GM12872 (cell line): ENCODE data around the gene CELF1.

Source experiments
- TF ChIP-seq, protein P1 (sequence below): IDR thresholded peaks from 3 replicates; pipeline ENCODE4 v1.5.1; 2011; ENCODE audit warnings: low read depth, mild to moderate bottlenecking, low read length, moderate library complexity; ENCODE audit not compliant: insufficient read depth

CELF1 gene

GRCh38 chr11:47506795-47507562 is 46.0 kb downstream of the CELF1 start:
- TF ChIP-seq, protein P1, sequence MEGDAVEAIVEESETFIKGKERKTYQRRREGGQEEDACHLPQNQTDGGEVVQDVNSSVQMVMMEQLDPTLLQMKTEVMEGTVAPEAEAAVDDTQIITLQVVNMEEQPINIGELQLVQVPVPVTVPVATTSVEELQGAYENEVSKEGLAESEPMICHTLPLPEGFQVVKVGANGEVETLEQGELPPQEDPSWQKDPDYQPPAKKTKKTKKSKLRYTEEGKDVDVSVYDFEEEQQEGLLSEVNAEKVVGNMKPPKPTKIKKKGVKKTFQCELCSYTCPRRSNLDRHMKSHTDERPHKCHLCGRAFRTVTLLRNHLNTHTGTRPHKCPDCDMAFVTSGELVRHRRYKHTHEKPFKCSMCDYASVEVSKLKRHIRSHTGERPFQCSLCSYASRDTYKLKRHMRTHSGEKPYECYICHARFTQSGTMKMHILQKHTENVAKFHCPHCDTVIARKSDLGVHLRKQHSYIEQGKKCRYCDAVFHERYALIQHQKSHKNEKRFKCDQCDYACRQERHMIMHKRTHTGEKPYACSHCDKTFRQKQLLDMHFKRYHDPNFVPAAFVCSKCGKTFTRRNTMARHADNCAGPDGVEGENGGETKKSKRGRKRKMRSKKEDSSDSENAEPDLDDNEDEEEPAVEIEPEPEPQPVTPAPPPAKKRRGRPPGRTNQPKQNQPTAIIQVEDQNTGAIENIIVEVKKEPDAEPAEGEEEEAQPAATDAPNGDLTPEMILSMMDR, result no peak

GRCh38 chr11:47506373-47506772 is 46.6 kb downstream of the CELF1 start:
- TF ChIP-seq, protein P1, result no peak

- TF ChIP-seq, protein P1, result no peak
Observed at GRCh38 chr11:47504910-47505309, 48.0 kb downstream of the CELF1 start.

DNA sequence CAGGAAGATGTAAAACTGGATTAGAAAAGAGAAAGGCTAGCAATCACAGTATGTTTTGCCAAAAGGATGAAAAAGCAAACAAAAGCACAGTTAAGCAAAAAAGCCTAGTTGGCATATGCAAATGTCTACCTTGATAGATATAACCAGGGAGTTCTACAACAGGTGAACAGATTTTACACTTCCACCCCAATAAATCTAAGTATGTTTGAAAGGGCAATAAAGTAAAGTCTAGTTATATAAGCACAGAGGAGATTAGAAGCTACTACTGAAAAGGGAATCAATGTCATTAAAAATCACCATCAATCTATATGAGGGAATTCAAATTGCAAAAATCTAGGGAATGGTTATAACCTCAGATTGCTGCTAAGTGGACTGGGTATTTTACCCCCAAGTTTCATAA is 49.7 kb downstream of the CELF1 start:
- TF ChIP-seq, protein P1, result no peak

DNA sequence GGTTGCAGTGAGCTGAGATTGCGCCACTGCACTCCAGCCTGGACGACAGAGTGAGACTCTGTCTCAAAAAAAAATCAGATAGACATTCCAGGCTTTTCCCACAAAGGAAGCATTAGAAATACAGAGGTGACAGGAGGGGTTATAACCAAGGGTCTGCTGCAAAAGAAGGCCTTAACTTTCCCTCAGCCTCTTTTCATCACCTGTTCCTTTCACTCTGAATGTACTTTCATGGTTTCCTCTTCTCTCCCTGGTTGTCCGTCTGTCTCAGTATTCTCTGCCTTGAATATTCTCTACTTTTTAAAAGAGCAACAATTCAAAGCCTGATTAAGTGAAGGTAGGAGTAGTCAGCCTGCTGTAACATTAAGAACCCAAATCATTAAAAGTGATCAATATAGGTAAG is 50.2 kb downstream of the CELF1 start:
- TF ChIP-seq, protein P1, result no peak

GRCh38 chr11:47501101-47501500 is 51.8 kb downstream of the CELF1 start:
- TF ChIP-seq, protein P1, result no peak

- TF ChIP-seq, protein P1, result no peak
Observed at GRCh38 chr11:47500121-47500520, 52.8 kb downstream of the CELF1 start.

DNA sequence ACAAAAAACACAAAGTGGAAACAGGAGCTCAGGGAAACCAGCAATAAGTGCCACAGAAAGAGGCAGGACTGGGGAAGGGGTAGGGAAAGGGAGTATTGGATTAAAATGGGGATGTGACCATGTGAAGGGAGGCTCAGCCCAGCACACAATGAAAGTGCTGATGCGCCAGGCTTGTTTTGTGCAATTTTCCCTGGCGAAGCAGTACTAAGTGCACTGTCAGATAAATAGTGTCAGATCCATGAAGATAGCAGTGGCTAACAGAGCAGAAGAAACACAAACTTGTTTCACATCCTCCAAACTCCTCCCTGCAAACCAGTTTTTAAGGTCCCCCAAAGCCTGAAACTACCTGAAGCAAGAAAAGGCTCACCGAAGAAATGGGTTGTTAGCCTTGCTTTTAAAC is 53.3 kb downstream of the CELF1 start:
- TF ChIP-seq, protein P1, result no peak
